DND-41 (cell line): ENCODE results near the gene JAKMIP2.

Experiments used
- EZH2 ChIP-seq: IDR thresholded peaks from 3 replicates; pipeline ENCODE4 v1.6.1; 2012; ENCODE audit warnings: borderline replicate concordance, low read depth, mild to moderate bottlenecking, moderate library complexity, low read length, inconsistent platforms; ENCODE audit not compliant: severe bottlenecking
- TF ChIP-seq, protein P1 (sequence below): IDR thresholded peaks from 2 replicates; pipeline ENCODE4 v1.5.1; 2012; ENCODE audit warnings: borderline replicate concordance, low read length, moderate library complexity, mild to moderate bottlenecking; ENCODE audit not compliant: poor library complexity, severe bottlenecking; ENCODE audit errors: extremely low read depth

DNA sequence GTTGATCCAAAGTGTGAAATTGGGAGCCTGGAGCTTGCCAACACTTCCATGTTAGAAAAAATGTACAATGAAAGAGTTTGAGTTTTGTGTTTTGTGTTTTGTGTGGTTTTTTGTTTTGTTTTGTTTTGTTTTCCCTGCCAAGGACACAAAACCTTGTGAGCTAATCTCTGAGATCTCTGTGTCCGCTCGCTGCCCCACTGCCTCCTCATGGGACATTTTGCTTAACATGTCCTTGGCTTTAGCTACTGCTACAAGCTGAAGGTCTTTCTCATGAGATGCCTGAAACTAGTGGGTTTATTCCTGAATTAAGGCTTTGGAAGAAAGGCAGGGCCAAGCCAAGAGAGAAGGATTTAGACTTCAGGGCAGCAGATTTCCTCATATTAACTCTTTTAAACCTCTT is 7.3 kb upstream of the JAKMIP2 start:
- TF ChIP-seq, protein P1, sequence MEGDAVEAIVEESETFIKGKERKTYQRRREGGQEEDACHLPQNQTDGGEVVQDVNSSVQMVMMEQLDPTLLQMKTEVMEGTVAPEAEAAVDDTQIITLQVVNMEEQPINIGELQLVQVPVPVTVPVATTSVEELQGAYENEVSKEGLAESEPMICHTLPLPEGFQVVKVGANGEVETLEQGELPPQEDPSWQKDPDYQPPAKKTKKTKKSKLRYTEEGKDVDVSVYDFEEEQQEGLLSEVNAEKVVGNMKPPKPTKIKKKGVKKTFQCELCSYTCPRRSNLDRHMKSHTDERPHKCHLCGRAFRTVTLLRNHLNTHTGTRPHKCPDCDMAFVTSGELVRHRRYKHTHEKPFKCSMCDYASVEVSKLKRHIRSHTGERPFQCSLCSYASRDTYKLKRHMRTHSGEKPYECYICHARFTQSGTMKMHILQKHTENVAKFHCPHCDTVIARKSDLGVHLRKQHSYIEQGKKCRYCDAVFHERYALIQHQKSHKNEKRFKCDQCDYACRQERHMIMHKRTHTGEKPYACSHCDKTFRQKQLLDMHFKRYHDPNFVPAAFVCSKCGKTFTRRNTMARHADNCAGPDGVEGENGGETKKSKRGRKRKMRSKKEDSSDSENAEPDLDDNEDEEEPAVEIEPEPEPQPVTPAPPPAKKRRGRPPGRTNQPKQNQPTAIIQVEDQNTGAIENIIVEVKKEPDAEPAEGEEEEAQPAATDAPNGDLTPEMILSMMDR, result no peak
- no peak for TF ChIP-seq EZH2
